Left renal cortex interstitium (tissue), 4 donors: ENCODE measurements around the gene RESF1. TPM values are rescaled to one million over a fixed set of nuclear protein-coding genes. Genes with fewer than 3 reads are reported as not detected.

Source experiments
- polyA plus RNA-seq, 4 donors: library from polyadenylated mRNA; unstranded; fragments of 120-200 nt; gene quantifications; one replicate each; pipeline ENCODE4 v1.2.1, GENCODE V29; 2013; ENCODE audit not compliant: insufficient read length in 4 of 4

RESF1 gene
- polyA plus RNA-seq, 4 donors, result 44.9 to 62.2 (median 50.9) TPM

Other genes with a start within 250 kb of the RESF1 start
- gene AMN1, start 230.4 kb upstream of the RESF1 start, polyA plus RNA-seq, result 10 to 100 TPM; 18.6 to 25.4 (median 21.2) TPM
- 10 to 100 TPM; 19.6 to 25.3 (median 21.8) TPM for gene BICD1, start 147.4 kb downstream of the RESF1 start, polyA plus RNA-seq